Measurements from ENCODE around the gene ARID1B.

The ARID1B gene

DNA sequence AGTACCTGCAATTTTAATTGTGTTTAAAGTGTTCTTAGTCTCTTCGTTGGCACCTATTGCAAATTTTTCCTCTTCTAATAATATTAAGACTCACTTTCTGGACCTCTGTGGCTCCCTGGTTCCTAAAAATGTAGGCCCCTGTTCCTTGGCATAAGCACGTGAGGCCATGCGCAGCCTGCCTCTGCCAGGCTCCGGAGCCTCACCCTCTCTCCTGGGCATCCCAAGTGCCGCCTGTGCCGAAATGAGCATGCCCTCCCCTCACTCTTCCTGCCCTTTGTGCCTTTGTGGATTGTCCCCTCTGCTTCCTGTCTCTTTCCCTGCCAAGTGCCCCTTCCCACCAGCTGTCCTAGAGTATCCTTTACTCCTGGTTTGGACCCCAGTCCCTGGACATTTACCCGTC lies 300.1 kb downstream of the ARID1B start:
- no peak for DNase-seq (ENCODE audit: low spot score)

DNA sequence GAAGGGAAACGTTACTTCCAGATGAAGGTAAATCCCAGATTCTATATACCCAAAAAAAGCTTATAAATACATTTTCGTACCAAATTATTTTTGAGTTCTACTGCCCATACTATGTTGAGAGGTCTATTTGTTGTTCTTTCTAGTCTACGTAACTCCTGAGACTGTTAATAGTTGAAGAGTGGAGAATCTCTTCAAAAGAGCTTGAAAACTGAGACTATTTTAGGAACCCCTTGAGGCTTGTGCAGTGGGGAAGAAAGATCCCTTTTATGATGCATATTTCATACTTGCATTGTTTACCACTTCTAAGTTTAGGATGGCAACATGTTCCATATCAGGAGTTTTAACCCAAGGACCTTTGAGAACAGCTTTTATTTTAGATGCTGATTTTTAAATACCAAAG lies 301.1 kb downstream of the ARID1B start:
- no peak for DNase-seq (ENCODE audit: low spot score)

DNA sequence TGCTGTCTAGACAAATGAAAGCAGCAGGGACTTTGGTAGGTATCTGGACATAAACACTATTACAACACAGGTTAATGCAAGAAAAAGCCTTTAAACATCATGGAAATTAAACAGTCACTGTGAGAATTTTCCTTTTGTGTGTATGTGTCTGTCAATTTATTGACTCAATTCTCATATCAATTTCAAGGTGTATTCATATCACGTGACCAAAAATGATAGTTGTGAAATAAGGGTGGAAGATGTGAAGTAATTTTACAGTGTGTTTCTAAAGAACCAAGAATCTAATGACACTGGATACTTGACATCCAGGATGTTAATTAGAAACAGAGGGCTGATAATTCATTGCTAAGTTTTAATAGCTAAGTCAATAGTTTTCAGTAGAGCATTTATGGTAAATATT lies 302.1 kb downstream of the ARID1B start:
- DNase-seq (ENCODE audit: low spot score), result no peak

DNA sequence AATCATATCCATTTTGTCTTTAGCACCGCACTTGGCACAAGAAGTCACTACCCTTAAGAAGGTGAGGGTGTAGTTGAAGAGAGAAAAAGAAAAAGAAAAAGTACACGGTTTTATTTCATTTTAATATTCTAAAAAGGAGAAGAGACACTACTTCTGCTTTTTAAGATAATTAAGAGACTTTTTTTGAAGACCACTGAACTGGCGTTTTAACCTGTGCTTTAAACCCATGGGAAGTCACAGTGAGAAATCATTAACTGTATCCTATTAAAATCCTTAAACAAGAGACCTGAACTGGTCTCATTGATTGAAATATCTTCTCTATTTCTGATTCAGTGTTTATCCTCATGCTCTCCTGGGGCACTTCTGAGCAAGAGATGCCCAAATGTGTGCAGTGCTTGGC lies 302.6 kb downstream of the ARID1B start:
- DNase-seq (ENCODE audit: low spot score), result no peak

DNA sequence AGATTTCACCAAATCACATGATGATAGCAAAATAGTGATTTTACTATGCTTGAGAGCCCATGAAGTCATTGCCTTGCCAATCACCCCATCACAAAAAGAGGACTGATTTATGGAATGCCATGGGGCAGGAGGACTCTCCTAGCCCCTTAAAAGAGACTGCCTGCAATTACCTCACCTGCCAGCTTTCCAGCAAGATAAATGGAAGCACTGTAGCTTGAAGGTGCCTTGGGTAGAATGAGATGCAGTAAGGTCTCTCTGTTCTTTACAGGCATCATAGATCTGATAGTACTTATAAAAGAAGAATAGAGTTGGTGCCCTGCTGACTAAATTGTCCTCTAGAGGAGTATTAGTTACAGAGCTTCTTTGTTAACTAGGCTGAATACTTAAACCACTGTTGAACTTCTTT lies 303.8 kb downstream of the ARID1B start:
- DNase-seq (ENCODE audit: low spot score), result no peak

DNA sequence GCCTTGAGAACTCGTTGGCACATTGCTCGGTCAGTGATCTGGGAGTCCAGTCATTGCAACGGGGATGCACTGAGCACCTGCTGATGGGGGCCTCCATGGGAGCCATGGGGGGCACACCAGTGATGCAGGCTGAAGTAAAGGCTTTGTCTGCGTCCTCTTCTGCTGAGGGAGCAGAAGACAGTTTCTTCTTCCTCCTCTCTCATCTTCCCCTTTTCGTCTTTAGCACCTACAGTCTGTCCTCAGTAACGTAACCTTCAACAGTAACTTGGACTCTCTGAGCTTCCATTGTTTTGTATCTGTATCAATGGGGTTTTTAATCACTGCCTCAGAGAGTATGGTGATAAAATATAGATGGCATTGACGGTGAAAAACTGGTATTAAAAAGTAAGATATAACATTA lies 306.2 kb downstream of the ARID1B start:
- DNase-seq (ENCODE audit: low spot score), result no peak

DNA sequence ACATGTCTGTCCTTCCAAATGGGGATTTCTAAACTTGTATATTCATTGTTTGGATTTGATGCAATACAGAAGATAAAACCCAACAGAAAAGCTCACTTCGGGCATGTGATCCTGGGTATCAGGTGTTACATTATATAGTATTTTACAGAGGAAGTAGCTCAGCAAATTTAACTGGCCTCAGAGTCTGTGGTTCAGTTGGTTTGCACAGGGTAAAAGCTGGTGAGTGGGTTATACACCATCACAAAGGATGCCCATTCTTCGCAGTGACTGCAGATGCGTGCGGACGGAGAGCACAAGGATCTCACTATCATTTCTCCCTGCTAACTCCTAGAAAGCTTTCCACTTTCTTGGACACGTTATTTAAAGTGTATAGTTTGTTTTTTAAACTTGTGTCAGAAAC lies 309.5 kb downstream of the ARID1B start:
- DNase-seq (ENCODE audit: low spot score), result no peak

DNA sequence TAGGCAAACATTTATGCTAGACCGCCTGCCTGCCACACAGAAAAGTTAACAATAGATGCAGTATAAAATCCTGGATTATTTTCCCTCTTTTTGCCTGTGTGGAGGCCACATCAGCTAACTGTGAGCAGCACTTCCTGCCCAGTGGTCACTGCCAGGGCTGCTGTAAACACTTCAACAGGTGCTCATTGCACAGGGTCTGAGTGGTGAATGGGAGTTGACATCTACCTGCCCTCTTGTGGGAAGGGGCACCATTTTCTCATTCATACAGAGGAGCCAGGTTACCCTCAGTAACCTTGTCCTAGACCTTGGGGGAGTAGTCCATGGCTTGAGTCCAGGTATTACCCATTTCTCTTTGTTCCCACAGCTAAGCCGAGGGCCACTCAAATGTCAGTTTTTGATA lies 310.8 kb downstream of the ARID1B start:
- no peak for DNase-seq (ENCODE audit: low spot score)

DNA sequence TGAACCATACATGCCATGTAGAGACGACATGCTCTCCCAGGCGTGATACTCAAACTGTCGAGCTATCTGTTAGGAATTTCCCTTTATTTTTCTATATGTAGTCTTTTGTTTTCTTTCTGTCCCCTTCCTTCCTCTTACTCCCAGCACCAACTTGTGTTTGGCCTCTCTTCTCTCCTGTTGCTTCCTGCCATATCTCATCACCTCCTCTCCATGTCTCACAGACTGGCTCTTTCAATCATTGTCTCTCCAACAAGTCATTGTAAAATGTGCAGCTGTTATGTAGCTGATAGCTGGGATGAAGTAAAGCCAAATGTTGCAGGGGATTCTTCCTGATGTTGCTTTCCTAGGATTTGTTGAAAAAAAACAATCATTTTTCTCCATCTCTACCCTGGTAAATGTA lies 311.7 kb downstream of the ARID1B start:
- no peak for DNase-seq (ENCODE audit: low spot score)

DNA sequence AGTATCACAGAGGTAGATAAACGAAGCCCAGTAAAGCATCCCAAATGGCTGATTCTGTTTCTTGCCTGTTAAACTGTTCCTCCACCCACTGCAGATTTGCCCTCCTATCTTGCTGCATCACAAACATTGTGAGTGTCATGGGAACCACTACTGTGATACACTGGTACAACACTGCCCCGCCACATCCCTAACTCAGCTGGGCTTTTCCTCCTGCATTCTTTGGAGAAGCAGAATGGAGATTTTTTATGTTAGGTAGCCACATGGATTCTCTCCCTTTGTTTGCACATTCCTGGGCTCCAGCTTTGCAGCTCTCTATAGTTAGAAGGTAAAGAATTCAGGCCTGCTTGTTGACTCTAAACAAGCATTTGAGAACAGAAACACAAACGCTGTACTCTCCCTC lies 312.1 kb downstream of the ARID1B start:
- DNase-seq (ENCODE audit: low spot score), result no peak

DNA sequence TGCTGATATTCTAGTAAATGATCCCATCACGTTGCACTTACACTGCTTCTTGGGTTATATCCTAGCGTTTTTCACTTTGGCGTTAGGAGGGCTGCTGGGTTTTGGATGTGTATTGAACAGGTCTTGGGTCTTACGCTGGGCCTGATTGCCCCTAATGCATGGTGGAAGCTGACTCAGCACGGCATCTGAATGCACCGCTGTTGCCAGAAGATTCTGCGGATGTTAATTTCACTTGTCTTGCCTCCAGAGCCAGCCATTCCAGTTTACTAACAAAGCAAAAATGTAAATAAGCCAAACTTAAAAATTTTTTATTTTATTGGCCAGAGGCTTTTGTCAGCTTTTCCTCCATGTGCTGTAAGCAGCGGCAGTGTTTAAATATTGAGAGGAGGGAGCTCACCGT lies 312.7 kb downstream of the ARID1B start:
- no peak for DNase-seq (ENCODE audit: low spot score)

DNA sequence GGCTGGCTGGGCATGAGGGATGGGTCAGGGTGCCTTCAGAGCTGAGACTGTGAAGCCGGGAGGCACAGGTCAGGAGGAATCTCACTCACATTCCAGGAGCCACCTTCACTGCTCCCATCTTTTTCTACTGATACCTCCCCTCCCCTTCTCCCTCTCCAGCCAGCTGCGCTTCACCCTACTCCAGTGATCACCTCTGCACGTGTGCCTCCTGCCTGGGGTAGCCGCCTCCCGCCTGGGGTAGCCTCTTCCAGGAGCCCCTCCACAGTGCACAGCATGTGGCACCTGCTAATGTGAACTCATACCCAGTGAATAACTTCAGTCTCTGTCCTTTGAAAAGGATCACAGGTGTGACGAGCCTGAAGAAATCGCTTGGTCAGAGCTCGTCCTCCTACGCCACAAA lies 313.6 kb downstream of the ARID1B start:
- DNase-seq (ENCODE audit: low spot score), result no peak

DNA sequence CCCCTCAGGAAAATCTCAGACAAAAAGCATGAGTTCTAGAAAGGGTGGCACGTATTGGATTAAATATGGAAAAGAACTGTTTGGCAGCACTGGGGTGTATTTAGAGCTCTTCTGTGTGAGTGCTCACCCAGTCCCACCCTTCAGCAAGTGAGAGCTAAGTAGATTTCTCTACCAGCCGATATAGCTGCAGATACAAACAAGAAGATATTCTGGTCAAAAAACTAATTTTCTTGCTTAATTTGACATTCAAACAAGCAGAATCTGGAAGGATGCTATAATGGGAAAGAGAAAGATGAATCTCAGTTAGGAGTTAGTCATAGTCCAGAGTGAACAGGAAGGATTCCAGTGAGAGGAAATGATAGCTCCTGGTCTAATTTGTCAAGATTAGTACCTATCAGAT lies 314.1 kb downstream of the ARID1B start:
- no peak for DNase-seq (ENCODE audit: low spot score)

DNA sequence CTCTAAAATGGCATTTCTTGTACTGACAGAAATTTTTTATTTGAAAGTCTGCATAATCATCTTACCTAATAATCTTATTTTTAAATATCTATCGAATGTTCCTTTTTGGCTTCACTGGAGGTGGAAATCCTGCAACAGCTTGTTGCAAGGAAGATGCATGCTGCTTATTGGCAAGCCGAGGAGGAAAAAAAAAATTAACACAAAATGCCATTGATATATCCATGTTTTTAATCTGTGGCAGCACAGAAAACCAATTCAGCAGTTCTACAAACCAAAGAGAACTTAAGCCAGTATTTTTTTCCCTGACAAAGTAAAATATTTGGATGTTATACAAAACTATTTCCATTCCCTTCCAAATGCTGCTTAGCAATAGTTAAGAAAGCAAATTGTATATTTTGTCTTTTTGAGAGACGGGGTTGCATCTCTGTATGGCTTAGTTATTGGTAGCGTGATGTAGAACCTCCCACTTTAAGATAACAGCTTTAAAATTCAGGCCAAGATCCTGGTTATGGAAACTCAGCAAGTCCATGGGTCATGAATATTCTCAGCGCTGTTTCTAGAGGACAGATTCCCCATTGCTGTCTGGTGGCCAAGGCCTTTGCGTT lies 314.8 kb downstream of the ARID1B start:
- no peak for DNase-seq (ENCODE audit: low spot score)

DNA sequence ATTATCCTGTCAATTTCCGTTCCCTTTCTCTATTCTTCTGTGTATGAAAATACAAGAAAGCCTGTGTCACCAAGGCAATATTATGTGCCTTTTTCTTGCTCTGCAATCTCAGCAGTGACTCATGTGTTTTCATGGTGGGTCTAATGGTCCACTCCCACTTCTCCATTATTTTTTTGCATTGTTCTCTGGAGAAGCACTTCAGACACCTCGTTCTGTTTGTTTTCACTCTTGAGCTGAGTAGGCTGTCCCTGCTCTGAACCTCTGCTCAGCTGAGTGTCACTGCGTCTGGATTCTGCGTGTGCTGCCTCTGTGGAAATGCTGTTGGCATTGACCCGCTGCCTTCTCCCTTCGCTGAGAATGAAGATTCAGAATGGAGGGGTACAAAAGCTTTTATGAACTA lies 315.6 kb downstream of the ARID1B start:
- no peak for DNase-seq (ENCODE audit: low spot score)

DNA sequence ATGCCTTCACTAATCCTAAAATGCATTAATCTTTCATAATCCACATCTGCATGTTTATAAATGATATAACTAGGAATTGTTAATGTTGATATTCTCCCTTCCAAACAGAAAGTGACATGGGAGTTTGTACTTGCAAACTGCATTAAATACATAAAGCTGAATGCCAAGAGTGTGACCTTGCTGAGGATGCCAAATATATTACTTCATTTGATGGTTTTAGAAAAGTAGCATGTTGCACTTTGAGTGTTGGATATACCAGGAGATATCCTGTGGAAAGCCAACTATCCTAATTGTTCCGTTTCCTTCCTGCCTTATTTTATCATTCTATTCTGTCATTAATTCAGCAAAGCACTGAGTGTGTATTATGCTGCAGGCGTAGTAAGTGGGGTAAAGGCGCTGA lies 316.4 kb downstream of the ARID1B start:
- DNase-seq (ENCODE audit: low spot score), result no peak

DNA sequence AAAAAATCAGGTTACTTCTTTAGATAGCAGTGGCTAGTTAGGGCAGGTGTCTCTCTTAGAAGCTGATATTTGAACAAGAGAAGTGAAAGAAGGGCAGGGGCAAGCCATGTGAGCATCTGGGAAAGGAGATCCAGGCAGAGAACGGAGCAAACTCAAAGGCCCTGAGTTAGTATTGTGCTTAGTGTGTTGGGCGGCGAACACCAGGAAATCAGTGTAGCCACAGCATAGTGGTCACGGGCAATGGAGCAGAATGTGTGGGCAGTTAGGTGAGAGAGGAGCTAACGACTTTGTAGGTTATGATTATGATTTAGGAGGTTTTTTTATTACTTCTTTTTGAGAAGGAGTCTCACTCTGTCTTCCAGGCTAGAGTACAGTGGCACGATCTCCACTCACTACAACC lies 316.9 kb downstream of the ARID1B start:
- no peak for DNase-seq (ENCODE audit: low spot score)

DNA sequence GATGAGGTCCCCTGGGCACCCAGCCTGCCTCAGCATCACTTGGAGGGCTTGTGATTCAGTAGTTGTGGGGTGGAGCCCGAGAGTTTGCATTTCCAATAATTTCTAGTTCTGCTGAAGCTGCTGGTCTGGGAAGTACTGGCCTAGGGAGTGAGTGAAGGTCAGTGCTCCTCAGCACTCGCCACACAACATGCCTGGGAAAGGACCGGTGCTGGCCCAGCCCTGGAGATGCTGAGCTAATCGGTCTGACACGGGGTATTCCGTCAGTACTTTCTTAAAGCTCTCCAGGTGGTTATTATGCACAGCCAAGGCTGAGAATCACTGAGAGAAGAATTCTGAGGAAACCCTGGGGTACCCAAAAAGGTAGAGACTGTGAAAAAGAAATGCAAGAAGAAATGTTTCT lies 317.9 kb downstream of the ARID1B start:
- no peak for DNase-seq (ENCODE audit: low spot score)

DNA sequence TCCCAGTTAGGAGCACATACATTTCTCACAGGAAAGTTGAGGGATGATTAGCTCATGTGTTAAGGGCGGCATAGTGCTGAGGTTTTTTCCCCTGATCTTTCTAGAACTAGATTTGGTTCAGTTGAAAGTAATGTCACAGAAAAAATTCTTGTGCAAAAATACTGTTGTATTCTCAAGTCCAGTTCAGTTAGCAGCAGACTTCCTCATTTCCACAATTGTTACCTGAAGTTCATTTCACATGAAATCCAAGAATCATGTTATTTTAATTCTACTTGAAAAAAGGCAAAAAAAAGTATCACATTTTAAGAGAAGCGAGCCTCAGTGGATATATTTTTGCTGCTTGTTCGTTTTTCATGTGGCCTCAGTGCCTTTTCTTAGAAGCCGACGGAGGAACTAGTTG lies 318.4 kb downstream of the ARID1B start:
- no peak for DNase-seq (ENCODE audit: low spot score)

DNA sequence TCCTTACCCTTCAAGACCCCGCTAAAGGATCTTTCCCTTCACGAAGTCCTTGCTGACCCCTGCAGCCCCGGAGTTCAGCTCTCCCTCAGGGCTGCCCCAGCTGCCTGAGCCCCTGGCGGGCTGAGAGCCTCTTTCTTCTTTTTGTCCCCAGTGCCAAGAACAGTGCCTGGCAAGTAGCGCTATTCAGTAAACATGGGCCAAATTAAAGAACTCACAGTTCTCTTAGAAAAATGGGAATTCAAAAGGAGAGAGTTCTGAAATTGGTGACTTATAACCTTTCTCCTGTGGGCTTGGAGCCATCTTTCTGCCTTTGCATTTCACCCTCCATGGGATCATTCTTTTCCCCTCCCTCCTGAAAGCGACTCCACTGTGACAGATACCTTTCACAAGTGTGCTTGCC lies 318.9 kb downstream of the ARID1B start:
- no peak for DNase-seq (ENCODE audit: low spot score)

DNA sequence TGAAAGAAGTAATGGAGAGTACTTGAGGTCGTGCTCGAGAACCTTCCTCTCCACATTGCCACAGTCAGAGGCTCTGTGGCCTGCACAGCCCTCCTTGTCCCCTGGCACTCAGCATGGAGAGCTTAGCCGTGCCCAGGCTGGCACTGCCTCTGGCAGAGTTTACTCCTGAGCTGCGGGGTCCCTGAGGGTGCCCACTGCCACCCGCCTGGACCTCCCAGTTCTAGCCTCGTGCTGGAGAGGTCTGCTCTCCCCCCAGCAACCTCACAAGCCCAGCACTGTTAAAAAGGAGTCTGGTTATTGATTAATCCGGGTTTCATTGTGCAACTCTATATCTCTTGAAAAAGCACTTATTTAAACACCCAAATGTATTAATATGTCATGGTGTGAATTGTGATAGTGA lies 319.3 kb downstream of the ARID1B start:
- DNase-seq (ENCODE audit: low spot score), result no peak

DNA sequence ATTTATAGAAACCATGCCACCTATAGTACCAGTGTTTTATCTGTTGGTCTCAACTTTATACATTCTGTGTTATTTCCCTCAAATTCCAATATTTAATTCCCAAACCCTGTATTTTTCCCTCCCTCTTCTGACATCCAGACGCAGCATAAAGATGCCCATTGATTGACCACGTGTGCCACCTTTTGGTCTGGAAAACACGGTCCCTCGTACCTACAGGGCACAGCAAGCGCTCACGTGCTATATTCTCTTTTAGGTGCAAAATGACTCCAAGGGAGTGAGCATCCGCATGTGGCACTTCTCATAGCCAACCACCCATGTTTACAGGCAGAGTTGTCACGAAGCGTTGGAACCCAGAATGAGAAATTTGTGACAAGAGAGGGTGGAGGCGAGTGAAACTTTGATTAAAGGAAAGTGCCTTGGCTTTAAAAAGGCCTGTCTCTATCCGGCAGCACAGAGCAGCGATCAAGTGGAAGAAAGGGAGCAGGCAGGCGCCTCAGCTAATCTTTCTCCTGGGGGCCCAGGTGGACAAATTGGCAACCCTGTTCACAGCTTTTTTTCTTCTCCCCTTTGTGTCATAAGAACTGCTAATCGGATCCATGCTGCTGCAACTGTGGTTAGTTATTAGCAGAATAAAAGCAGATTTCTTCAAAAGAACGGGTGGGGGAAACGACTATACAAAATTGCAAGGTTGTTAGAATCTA lies 320.2 kb downstream of the ARID1B start:
- DNase-seq (ENCODE audit: low spot score), result no peak

DNA sequence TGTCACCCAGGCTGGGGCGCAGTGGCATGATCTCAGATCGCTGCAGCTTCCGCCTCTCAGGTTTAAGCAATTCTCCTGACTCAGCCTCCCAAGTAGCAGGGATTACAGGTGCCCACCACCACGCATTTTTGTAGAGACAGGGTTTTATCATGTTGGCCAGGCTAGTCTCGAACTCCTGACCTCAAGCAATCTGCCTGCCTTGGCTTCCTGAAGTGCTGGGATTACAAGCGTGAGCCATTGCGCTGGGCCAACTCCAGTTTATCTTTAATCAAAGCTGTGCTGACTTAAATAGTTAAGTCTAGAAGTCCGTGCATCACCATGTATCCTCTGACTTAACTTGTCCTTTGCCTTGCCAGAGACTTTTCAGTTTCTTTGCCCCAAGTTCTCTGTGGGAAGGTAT lies 321.8 kb downstream of the ARID1B start:
- no peak for DNase-seq (ENCODE audit: low spot score)

DNA sequence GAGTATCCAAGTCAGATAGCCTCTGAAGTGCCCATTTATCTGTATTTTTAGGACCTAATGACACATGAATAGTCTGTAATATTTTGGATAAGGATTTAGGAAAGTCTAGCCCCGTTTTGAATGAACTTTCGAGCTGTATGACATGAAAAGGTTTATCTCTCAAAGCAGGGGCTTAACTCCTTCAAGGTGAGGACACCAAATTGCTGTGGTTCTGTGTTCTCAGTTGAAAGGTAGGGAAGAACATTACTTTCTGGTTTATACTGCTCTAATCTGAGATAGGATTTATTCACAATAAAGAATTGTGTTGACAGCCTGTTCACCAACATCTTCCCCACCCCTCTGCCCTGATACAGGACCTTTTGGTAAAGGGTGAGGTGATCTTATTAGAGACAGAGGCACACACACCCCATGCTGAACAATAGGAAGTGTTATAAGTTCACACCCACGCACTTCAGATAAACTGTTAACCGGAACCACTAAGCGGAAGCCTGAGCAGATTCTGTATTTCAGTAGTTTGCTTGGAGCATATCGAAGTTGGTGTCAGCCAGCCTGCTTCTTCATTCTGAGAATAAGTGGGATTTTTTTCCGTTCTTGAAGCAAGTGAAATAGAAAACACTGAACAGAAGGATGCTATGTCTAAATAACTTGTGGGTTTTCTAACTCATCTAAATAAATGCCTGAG lies 322.9 kb downstream of the ARID1B start:
- DNase-seq (ENCODE audit: low spot score), result no peak
